Thyroid gland (tissue), 4 donors: ENCODE results near the gene HLA-A.

Source experiments
- POLR2A ChIP-seq, 2 donors: fragments of 450-650 bp; IDR thresholded peaks; one replicate each; pipeline ENCODE4 v1.6.1; 2017; ENCODE audit warnings: antibody characterized with exemption in 2 of 2, mild to moderate bottlenecking in 2 of 2, moderate library complexity in 1 of 2
- TF ChIP-seq, protein P1 (sequence below), 6 experiments: fragments of 200-600 bp in 3 of 6; fragments of 450-650 bp in 3 of 6; sonication (generic) in 3 of 6; IDR thresholded peaks; one replicate each; pipeline ENCODE4 v1.5.1; 2016 to 2019; ENCODE audit warnings: antibody characterized with exemption in 6 of 6, mild to moderate bottlenecking in 2 of 6, inconsistent platforms in 1 of 6, moderate library complexity in 1 of 6

DNA sequence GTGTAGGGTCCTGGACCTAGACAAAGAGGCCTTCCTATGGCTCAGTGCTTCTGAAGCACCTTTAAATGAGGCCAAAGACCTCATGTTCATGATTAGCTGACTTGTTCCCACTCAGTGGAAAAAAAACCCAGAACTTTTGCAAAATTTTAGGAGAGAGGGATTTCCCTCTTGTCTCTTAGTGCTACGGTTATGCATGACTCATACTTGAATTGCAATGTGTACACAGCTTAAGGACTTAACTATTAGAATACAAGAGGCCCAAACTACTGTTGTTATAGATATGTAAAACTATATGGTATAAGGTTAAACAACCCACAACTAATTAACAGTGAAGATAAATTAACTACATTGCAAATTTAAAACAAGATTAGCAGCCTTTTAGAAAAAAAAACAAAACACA is 32.3 kb upstream of the HLA-A start:
- TF ChIP-seq, protein P1, sequence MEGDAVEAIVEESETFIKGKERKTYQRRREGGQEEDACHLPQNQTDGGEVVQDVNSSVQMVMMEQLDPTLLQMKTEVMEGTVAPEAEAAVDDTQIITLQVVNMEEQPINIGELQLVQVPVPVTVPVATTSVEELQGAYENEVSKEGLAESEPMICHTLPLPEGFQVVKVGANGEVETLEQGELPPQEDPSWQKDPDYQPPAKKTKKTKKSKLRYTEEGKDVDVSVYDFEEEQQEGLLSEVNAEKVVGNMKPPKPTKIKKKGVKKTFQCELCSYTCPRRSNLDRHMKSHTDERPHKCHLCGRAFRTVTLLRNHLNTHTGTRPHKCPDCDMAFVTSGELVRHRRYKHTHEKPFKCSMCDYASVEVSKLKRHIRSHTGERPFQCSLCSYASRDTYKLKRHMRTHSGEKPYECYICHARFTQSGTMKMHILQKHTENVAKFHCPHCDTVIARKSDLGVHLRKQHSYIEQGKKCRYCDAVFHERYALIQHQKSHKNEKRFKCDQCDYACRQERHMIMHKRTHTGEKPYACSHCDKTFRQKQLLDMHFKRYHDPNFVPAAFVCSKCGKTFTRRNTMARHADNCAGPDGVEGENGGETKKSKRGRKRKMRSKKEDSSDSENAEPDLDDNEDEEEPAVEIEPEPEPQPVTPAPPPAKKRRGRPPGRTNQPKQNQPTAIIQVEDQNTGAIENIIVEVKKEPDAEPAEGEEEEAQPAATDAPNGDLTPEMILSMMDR (IDR thresholded peaks at IDR 0.05) = no peak
- TF ChIP-seq POLR2A (IDR thresholded peaks at IDR 0.05) = no peak
